Stimulated activated CD8-positive, alpha-beta memory T cell treated with anti-CD3 and anti-CD28 coated beads, Interleukin-12 subunit alpha, Interleukin-12 subunit beta, amount 100 ng/mL, for 24 hours (primary cell): ENCODE results near the gene COTL1.
"Not testable (repeated sequence)": the region's sequence is repeated elsewhere in the genome, so short reads cannot be mapped to it uniquely, and the experiment has no call there.

Experiments used
- DNase-seq: peaks from one replicate; pipeline ENCODE4 v3.0.0-alpha.2; 2020; ENCODE audit errors: extremely low read depth

COTL1 gene

DNA sequence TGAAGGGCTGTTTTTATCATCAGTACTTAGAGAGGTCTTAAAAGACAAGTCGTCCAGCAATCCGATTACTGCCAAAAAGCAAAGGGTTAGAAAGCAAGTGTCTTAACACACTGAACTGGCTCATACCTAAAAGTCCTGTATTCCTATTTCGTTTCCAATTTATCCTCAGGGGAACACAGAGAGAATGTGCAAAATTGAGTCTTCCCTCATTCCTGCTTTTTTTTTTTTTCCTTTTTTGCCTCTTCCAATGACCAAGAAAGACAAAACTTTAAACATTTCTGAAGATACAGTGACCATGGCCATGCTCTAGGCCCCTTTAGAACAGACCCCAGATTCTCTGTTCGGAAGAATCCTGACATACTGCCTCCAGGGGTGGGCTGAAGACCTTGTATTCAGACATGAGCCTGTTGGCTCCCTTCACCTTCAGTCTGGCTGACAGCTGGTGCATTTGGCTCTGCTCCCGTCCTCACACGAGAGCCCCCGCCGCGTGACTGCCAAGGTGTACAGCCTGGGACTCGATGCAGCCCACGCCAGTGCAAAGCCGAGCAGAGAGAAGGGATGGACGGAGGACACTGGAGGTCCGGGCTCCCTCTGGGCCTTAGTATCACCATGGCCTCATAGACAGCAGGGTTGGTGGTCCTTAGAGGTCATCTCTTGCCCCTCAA, 47.0 kb downstream of the COTL1 start:
- DNase-seq: no peak

- DNase-seq: no peak
Observed at GRCh38 chr16:84569382-84569987, 48.4 kb downstream of the COTL1 start.

- DNase-seq: no peak
Observed at GRCh38 chr16:84568066-84568465, 49.8 kb downstream of the COTL1 start.

GRCh38 chr16:84567286-84567962, 50.5 kb downstream of the COTL1 start:
- DNase-seq: no peak

DNA sequence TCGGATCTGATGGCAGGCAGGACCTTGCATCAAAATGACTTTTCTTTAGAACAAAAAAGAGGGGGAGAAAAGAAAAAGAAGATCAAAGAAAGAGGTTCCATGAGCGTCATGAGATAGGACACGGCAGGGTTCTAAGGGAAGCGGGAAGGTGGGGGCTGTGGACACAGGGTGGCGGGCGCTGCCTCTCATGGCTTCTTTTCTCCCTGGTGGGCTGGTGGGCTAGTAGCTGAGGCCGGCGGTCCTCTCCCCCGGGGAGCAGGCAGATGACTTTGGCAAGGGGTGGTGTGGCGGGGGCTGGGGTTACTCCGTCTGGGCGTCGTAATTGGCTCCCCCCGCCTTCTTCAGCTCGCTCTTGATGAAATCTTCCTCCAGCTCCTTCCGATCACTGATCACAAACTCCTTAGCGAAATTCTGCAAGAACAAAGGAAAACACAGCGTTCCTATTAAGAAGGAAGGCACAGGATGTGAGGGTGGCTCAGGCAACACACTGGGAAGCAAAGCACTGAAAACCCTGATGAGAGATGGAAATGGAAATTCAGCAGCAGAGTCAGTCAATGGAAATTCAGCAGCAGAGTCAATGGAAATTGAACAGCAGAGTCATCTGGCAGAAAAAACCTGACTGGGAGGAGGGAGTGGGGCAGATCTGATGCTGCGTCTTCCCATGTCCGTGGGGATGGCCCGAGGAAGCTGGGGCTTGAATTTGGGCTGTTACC, 51.2 kb downstream of the COTL1 start:
- no peak for DNase-seq

GRCh38 chr16:84565669-84566495, 52.0 kb downstream of the COTL1 start:
- no peak for DNase-seq

GRCh38 chr16:84563786-84564420, 54.0 kb downstream of the COTL1 start:
- no peak for DNase-seq

- no peak for DNase-seq
Observed at GRCh38 chr16:84563064-84563715, 54.7 kb downstream of the COTL1 start.

DNA sequence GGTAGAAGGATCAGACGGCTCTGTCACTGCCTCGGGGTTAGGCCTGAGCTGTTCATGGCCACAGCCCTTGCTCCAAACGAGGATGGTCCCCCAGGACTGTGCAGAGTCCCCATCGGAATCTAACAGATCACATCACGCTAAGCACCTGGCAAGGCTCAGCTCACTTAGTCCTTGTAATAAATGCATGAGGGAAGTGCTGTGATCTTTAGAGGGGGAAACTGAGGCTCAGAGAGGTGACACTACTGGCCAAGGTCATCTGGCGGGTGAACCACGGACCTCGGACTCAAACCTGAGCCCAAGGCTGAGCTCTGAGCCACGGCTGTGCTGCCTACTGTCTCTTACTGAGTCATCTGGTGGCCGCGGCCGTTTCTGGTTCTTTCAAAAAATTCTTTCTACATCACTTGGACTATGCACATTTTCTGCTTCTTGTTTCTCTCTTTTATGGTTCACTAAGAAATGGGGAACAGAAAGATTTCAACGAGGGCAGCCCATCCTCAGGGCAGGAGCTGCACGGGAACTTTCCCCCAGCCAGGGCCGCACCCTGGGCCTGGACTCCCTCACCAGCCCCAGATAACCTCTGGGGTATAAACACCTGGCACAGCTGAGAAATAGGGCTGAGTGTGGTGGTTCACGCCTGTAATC, 55.6 kb downstream of the COTL1 start:
- DNase-seq: no peak

DNA sequence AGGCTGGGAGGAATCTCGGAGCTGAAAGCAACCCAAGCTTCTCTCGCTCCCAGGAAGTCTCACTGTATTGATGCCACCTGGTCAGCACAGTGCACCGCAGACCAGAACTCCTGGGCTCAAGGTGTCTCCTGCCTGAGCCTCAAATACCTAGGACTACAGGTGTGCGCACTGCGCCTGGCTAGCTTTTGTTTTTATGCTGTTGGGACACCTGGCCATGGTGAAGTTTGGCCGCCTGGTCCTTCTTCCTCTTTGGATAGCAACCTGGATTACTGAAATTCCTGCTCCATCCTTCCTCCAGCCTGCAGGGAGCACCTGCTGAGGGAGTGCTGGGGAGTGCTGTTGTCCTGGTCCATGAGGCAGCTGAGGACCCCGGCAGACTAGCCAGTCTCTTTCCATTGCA, 56.6 kb downstream of the COTL1 start:
- no peak for DNase-seq

- DNase-seq: no peak
Observed at GRCh38 chr16:84560269-84560668, 57.6 kb downstream of the COTL1 start.

- DNase-seq: no peak
Observed at GRCh38 chr16:84559311-84559932, 58.5 kb downstream of the COTL1 start.

GRCh38 chr16:84558850-84559249, 59.0 kb downstream of the COTL1 start:
- DNase-seq: not testable (repeated sequence)

GRCh38 chr16:84557504-84557903, 60.4 kb downstream of the COTL1 start:
- no peak for DNase-seq

DNA sequence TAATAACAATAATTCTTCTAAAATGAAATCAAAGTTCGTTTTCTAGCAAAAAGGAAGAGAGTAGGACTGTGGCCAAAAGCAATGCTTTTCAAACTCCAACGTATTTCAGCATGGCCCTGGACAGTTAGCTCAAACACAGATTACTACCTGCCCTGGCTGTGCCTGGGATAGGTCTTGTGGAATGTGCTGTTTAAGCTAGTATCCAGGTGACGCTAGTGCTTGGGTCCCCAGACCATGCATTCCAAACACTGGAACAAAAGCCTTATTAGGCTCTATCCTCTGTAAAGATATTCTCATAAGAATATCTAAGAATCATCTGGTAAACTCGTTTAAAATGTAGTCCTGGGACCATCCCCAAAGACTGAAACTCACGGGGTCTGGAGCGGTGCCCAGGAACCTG, 60.8 kb downstream of the COTL1 start:
- DNase-seq: no peak

- DNase-seq: no peak
Observed at GRCh38 chr16:84555418-84556196, 62.3 kb downstream of the COTL1 start.

DNA sequence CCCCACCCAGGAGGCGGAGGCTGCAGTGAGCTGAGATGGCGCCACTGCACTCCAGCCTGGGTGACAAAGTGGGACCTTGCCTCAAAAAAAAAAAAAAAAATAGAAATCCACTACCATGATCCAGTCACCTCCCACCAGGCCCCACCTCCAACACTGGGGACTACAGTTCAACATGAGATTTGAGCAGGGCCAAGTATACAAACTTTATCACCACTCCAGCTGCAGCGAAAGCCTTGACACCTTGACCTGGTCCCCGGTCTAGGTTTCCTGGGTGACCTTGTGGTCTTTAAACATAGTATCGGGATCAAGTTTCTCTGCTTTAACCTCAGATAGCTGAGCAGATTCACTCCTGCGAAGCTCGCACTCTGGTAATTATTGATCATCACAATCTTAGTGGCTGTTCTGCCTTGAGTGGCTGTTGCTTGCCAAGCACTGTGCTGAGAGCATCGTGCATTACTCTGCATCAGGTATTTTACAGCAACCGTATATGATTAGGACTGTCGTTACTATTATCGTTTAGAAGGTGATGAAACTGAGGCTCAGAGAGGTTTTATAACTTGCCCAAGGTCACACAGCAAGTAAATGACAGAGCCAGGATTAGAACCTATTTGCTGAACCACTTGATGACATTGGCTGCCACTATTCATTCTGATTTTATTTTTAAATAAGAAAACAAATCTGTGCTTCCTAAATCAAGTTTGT, 63.1 kb downstream of the COTL1 start:
- no peak for DNase-seq

GRCh38 chr16:84553873-84554399, 63.9 kb downstream of the COTL1 start:
- DNase-seq: no peak
